GM18907 (cell line): ENCODE data around the gene DEAF1.

Source experiments
- ATAC-seq: cut with Tn5 transposase; IDR thresholded peaks from one replicate; pipeline ENCODE4 v1.9.1; 2021; ENCODE audit warnings: mild to moderate bottlenecking, moderate library complexity; ENCODE audit not compliant: unreplicated experiment

The DEAF1 gene

DNA sequence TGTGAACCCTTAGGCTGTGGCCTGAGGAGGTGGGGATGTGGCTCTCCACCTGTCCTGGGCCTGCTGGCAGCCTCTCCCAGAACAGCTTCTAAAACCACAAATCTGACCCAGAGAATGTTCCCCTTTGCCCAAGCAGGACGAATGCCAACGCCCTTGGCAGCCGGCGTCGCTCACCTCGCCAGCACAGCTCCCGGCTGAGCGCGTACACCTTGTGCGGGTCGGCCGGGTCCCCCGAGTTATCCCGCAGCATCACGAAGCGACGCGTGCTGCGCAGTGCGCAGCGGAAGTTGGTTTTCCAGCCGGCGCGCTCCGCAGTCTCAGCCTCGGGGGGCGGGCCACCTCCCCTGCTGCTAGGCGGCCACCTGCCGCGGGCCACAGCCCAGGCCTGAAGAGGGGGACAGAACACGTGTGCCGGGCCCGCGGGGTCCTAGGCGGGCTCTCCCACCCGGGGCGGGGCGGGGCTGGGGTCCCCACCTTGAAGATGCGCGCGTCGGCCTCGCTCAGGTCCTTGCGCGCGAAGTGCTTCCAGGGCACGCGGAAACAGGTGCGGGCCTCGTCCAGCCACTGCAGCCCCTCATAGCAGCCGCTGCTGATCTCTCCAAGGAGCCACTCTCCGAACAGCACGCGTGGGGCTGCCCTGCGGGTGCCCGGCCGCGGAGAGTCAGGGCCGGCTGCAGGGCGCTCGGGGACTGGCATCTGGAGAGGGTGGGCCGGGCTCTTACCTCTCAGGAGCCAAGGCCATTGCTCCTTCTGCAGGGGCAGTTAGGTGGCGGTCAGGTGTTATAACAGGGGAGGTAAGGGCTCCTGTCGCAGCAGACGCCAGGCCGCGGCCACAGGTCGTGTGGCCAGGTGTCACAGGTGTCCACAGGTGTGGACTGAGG, 80.2 kb downstream of the DEAF1 start:
- ATAC-seq: no peak

DNA sequence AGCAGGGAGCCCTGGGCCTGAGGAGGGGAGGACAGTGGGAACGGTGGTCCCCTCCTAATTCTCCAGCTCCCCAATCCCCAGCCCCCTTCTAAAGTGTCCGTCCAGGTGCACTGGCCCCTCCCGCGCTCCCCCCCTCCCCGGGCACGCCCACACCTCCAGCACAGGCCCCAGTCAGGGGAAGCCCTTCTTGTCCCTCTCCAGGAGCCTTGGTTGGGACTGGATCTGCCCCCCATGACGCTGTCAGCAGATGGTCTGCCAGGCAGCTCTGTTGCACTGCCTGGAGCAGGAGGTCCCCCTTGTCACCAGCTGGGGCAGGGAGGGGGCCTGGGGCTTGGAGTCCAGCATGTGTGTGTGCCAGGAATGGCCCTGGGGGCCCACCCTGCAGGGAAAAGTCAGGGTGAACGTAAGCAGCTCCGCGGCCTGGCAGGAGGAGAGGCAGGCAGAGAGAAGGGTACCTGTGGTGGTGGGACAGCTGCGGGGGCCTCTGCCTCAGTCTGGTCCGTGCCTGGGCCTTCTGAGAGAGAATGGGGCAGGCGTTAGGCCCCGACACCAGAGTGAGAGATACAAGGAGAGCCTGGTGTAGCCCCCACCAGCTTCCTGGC, 80.9 kb downstream of the DEAF1 start:
- ATAC-seq: no peak

DNA sequence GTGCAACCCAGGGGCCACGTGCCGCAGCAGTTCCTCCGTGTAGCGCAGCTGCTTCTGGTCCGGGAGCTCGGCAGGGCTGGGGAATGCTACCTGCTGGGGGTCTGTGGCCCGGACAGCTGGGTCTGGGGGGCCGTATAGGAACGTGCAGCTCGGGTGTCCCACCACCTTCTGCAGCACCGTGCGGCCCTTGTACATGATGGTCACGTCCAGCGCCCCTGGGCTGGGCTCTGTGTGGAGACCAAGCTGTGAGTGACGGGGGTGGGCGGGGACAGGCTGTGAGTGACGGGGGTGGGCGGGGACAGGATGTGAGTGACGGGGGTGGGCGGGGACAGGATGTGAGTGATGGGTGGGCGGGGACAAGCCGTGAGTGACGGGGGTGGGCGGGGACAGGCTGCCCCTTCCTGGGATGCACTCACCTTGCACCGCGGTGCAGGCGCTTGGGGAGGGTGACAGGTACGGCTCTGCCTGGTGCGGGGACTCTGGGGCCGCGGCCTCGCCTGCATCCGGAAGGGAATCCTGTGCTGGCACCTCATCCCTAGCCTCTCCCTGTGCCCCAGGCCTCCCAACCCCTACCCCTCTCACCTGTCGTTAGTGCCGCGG, 81.6 kb downstream of the DEAF1 start:
- ATAC-seq: no peak

DNA sequence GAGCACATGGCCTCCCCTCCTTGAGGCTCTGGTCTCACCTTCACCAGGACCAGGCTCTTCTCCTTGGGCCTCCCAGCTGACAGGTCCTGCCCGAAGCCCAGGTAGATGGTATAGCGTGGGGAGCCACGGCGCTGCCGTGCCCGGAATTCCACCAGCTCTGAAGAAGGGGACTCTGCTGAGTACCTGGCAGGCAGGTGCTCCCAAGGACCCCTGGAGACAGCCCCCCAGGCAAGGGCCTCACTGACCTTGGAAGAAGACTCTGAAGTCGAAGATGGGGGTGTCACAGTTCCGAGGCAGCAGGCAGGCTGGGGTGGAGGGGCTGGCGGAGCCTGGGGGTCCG, 82.1 kb downstream of the DEAF1 start:
- ATAC-seq: no peak

DNA sequence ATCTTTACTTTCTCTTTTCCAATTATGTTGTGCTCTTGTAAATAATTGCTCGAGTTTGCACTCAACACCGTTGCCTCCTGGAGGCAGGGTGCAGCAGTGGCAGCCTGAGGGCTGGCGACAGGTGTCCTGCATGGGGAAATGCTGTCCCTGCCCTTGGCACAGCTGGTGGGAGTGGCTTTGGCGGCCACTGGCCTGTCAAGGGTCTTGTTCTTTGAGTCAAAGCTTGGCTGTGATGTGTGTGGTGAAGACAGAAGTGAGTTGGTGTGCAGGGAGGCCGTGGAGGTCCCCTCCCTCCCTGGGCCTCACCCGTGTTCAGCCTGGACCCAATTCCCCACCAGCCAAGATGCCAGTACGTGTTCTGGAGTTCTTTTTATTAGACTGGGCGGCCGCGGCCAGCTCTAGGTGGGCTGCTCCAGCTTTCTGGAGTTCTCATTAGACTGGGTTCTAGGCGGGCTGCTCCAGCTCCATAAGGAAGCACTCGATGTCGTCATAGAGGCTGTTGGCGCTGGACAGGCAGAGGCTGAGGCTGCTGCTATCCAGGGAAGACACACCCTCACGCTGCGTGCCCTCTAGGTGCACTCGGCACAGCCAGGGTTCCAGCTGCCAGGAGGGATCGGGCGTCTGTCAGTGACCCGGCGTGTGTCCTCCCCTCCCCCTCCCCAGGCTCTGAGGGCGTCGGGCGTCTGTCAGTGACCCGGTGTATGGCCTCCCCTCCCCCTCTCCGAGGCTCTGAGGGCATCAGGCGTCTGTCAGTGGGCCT, 82.6 kb downstream of the DEAF1 start:
- no peak for ATAC-seq

DNA sequence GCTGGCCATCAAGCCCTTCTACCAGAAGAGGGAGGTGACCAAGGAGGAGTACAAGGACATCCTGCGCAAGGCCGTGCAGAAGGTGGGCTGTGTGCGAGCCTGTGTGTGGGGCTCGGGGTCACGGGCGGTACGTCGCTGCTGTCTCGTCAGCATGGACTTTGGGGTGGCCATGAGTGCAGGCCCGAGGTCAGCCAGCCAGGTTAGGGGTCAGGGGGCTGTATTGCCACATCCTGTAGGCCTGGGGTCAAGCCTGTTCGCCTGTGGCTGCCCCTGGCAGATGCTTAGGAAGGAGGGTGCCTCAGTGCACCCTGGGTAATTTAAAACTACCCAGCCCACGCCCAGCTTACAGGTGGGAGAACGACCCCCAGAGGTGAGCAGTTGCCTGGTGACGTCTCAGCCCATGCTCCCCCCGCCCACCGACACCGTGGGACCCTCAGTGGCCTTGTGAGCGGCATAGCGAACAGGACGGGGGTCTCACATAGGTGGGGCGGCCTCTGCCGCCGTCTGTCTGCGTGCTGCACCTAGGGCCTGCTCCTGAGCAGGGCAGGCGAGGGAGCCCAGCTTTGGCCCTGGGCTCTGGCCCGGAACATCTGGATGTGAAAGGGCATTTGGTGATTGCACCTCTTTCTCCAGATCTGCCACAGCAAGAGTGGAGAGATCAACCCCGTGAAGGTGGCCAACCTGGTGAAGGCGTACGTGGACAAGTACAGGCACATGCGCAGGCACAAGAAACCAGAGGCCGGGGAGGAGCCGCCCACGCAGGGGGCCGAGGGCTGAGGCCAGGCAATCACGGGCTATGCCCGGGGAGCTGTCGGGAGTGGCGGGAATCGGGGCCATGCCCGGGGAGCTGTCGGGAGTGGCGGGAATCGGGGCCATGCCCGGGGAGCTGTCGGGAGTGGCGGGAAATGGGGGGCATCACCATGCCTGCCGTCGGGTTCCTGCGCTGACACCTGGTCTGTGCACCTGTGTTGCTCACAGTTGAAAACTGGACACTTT, 83.7 kb downstream of the DEAF1 start:
- ATAC-seq: no peak

DNA sequence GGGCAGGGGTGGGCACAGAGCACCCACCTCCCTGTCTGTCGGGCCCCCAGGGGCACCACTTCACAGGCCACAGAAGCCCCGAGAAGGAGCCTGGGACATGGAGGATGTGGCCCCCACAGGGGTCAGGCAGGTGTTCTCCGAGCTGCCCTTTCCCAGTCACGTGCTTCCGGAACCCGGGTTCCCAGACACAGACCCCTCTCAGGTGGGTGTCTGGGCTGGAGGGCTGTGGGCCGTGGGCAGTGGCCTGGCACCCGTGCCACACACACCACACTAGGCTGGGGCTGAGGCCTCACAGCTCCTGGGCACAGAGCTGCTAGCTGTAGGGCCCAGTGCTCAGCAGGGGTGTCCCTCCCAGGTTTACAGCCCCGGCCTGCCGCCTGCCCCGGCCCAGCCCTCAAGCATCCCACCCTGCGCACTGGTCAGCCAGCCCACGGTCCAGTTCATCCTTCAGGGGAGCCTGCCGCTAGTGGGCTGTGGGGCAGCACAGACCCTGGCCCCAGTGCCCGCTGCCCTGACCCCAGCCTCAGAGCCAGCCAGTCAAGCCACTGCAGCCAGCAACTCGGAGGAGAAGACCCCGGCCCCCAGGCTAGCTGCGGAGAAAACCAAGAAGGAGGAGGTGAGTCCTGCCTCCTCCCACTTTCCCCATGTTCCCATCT, 84.7 kb downstream of the DEAF1 start:
- ATAC-seq: no peak

DNA sequence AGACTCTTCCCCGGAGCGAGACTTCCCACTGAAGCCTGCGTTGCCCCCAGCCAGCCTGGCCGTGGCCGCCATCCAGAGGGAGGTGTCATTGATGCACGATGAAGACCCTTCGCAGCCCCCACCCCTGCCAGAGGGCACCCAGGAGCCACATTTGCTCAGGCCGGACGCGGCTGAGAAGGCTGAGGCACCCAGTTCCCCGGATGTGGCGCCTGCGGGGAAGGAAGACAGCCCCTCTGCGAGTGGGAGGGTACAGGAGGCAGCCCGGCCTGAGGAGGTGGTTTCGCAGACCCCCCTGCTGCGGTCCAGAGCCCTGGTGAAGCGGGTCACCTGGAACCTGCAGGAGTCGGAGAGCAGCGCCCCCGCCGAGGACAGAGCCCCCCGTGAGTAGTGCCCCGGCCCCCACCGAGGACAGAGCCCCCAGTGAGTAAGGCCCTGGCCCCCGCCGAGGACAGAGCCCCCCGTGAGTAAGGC, 85.6 kb downstream of the DEAF1 start:
- ATAC-seq: no peak

DNA sequence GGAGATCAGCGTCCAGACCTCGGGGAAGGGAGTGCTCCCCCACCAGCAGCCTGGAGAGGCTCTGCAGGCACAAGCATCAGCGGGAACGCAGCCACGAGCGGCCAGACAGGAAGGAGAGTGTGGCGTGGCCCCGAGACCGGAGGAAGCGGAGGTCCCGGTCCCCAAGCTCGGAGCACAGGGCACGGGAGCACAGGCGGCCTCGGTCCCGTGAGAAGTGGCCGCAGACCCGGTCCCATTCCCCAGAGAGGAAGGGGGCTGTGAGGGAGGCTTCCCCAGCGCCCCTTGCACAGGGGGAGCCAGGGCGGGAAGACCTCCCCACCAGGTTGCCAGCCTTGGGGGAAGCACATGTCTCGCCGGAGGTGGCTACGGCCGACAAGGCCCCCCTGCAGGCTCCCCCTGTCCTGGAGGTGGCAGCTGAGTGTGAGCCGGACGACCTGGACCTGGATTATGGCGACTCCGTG, 86.2 kb downstream of the DEAF1 start:
- no peak for ATAC-seq

DNA sequence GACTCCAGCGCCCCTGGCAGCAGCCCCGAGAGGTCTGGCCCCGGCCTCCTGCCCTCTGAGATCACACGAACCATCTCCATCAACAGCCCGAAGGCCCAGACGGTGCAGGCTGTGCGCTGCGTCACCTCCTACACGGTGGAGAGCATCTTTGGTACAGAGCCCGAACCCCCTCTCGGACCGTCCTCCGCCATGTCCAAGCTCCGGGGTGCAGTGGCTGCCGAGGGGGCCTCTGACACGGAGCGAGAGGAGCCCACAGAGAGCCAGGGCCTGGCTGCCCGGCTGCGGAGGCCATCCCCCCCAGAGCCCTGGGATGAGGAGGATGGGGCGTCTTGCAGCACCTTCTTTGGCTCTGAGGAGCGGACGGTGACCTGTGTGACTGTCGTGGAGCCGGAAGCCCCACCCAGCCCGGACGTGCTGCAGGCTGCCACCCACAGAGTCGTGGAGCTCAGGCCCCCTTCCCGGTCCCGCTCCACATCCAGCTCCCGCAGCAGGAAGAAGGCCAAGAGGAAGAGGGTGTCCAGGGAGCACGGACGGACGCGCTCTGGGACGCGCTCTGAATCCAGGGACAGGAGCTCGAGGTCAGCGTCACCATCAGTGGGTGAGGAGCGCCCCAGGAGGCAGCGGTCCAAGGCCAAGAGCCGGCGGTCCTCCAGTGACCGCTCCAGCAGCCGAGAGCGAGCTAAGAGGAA, 86.9 kb downstream of the DEAF1 start:
- ATAC-seq: no peak

DNA sequence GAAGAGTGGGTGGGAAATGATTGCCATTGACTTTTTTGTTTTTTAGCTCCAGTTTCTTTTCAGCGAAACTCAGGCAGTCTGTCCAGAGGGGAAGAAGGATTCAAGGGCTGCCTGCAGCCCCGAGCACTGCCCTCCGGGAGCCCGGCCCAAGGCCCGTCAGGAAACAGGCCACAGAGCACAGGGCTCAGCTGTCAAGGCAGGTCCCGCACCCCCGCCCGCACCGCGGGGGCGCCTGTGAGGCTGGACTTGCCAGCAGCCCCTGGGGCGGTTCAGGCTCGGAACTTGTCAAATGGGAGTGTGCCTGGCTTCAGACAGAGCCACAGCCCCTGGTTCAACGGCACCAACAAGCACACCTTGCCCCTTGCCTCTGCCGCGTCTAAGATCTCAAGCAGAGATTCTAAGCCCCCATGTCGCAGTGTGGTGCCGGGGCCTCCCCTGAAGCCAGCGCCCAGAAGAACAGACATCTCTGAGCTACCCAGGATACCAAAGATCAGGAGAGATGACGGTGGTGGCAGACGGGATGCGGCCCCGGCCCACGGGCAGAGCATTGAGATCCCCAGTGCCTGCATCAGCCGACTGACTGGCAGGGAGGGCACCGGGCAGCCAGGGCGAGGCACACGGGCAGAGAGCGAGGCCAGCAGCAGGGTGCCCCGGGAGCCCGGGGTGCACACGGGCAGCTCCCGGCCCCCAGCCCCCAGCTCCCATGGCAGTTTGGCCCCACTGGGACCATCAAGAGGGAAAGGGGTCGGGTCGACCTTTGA, 87.8 kb downstream of the DEAF1 start:
- no peak for ATAC-seq

DNA sequence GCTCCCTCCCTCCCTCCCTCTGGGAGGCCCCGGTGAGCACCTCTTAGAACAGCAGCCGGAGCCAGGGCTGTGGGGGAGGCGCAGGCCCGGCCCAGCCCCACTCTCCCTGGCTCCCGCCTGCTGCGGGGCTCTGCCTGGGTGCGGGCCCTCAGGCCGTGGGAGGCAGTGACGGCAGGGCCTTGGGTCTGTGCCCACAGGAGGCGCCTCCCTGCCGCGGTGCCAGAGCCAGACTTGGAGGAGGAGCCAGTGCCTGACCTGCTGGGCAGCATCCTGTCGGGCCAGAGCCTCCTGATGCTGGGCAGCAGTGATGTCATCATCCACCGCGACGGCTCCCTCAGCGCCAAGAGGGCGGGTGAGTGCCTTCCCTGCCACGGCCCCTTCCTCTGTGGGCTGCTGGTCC, 88.8 kb downstream of the DEAF1 start:
- no peak for ATAC-seq

DNA sequence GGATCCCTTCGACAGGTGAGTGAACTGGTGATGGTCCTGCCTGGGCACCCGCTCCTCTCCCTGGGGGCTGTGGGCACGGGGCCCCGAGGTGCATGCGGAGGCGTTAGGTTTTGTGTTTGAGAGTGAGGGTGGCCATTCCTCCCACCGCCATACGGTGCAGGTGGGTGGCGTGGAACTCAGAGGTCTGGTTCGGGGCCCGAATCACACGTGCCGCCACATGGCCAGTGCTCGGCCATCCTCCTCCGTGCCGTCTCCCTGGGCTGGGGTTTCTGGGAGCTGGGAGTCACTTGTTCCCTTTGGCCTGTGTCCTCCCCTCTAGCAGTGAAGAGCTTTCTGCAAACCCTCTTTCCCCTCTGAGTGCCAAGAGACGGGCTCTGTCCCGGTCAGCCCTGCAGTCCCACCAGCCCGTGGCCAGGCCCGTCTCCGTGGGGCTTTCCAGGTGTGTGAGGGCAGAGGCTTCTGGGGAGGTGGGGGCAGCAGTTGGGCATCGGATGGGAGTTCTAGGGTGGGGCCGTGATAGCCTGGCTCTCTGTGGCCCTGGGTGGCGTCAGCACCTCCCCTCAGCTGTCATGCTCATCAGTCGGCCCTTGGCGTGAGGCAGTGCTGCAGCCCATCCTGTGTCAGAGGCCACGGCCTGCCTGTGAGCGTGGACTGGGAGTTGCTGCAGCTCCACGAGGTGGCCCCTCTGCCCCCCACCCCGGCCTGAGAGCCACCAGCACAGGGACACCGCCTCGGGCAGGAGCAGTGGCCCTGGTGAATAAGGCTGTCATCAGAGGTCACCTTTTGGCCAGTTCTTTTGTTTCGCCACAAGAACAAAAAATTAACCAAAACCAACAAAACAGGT, 89.5 kb downstream of the DEAF1 start:
- ATAC-seq: no peak

DNA sequence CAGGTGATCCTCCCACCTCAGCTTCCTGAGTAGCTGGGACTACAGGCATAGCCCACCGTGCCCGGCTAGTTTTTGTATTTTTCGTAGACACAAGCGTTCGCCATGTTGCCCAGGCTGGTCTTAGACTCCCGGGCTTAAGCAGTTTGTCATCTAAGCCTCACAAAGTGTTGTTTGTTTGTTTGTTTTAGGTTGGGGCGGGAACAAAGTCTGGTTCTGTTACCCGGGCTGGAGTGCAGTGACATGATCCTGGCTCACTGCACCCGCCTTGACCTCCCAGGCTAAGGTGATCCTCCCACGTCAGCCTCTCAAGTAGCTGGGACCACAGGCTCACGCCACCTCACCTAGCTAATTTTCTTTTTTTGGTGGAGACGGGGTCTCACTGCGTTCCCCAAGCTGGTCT, 91.9 kb downstream of the DEAF1 start:
- ATAC-seq: no peak

DNA sequence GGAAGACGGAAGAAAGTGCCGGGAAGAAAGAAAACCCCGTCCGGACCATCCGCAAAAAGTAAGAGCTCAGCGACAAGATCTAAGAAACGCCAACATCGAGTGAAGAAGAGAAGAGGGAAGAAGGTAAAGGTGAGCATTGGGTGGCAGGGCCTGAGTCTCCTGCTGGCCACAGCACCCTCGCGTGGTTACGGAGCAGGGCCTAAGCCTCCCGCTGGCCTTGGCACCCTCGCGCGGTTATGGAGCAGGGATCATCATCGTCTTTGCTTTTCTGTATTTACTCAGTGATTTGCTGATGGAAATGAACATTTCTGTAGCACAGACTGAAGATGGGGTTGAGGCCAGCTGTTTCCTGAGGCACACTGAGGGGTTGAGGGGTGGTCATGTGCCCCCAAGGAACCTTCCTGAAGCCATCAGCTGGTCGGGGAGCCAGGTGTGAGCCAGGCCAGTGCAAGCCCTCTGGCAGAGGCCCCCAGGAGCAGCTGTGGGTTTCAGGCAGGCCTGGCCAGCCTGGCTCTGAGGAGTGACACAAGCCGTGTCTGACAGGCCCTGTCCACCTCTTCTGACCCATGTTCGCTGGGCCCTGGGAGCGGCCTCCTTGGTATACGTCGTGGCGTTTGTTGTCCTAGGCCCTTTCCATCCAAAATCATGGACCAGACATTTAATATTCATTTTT, 93.3 kb downstream of the DEAF1 start:
- no peak for ATAC-seq

DNA sequence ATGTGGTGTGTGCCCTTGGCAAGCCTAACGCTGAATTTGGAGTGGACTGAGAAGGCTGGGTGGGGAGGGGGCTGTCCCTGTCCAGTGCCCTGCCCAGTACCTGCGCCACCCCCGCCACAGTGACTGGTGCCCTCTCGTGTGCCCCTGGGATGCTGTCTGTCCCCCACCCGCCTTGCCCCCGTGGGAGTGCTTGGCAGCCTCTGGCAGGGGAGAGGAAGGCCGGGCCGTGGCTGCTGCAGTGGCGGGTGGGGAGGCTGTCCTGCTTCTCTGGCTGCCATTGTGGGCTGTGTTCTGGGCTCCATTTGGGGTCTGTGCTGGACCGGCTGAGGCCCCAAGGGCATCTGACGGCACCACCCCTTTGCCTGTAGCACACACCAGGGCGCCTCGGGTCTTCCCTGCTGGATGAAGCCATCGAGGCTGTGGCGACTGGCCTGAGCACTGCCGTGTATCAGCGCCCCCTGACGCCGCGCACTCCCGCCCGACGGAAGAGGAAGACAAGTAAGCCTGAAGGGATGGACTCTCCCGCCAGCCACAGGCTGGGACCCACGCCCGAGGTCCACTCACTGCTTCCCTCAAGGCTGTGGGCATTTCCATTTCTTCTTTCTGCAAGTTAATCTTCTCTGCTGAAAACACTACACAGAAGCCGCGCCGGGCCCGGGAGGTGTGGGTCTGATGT, 96.9 kb downstream of the DEAF1 start:
- no peak for ATAC-seq
